Measurements from ENCODE around the gene TMCC3.

The TMCC3 gene

DNA sequence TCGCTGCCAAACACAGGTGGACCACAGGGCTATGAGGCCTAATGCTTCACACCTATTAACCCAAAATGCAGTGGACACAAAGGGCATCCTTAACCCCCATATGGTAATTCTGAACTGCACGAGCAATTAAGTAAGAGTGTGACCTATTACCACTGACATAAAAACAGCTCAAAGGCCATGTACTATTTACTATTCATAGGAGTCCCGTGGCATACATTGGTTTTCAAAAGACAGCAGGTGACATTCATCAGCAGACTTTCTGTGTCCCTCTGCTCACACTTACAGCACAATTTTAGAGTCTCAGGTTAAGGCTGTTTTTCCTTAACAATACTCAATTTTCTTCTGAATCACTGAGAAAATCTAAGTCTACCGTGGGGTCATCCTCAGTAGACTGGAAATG lies 23.1 kb upstream of the TMCC3 start:
- DNase-seq (ENCODE audit: low read depth in 2 of 2) = no peak

DNA sequence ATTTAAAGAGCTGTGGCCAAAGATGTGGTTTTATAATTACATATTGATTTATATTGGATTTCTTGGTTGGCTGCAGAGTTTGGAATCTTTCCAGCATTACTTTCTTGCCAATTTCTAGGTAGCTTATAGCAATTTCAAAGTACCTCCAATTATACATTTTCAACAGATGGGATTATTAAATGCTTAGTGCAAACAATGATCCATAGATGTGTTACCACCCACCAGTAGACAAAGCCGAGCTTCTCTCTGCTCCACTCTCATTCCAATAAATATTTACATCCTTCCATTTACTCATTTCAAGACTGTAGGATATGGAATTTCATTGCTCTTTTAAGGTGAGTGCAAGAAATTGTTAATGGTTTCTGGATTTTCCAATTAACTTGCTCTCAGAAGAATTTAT lies 21.6 kb upstream of the TMCC3 start:
- no peak for DNase-seq (ENCODE audit: low read depth in 2 of 2)

DNA sequence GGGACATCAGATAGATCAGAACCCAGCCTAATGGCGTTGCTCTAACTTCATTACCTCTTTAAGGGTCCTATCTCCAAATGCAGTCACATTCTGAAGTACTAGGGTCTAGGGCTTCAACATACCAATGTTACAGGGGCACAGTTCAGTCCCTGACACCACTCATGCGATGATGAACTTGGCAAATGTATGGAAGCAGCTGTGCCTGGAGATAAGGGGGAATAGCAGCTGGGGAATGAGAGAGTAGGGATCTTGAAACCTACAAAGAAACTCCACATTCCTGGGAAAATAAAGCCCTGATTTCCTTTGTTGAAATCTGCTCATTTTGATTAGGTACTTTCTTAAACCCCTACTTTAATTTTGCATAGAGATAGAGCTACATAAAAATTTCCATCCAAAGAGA lies 20.5 kb upstream of the TMCC3 start:
- DNase-seq (ENCODE audit: low read depth in 2 of 2) = no peak

DNA sequence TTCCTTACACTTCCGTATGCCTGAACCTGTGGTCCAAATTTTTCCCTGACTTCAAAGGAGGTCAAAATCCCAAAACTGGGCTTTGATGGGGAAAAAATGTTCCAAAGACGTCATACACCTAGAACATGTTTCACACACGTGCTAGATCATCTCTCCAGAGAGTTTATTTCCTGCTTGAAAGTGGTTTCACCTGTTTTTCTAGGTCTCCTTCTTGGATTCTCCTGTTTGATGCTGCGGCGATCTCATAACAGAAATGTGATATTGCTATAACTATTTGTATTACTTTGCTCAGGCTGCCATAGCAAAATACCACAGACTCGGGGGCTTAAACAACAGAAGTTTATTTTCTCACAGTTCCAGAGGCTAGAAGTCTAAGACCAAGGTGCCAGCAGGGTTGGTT lies 19.7 kb upstream of the TMCC3 start:
- DNase-seq (ENCODE audit: low read depth in 2 of 2) = no peak

DNA sequence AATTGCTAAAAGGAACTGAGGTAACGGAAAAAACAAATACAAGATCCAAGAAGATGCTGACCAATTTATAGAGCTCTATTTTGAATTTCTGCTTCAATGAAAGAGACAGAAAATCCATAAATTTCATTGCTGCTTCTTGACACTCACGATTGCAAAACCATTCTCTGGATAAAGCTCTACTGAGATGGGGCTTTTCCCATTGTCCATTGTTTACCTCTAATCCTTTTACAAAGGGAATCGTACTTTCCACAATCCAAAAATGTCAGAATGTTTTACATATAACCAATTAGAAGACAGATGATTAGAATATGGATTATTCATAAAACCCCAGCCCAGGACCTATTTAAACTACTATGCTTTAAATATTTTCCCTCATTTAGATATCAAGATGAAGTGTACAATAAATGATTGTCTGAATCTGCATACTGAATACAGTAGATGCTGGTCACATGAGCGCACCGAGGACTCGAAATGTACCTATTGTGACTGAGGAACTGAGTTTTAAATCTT lies 16.7 kb upstream of the TMCC3 start:
- DNase-seq (ENCODE audit: low read depth in 2 of 2) = no peak

DNA sequence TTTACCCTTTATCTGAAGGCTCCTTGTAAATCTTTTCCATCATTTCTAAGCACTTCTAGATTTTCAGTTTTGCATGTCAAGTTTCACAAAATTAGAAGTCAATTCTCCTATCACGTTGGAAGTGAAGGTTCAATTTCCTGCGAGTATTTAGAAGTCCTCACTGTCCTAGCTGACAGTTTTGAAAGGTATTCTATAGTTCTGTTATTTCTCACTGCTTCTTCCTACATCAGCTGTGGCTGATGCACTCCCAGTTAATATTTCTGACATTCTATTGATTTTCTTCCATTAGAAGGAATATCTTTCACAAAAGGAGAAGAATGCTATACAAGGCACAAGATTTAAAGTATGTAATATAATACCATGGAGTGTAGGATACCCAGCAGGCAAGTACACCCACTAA lies 15.8 kb upstream of the TMCC3 start:
- DNase-seq (ENCODE audit: low read depth in 2 of 2) = no peak

DNA sequence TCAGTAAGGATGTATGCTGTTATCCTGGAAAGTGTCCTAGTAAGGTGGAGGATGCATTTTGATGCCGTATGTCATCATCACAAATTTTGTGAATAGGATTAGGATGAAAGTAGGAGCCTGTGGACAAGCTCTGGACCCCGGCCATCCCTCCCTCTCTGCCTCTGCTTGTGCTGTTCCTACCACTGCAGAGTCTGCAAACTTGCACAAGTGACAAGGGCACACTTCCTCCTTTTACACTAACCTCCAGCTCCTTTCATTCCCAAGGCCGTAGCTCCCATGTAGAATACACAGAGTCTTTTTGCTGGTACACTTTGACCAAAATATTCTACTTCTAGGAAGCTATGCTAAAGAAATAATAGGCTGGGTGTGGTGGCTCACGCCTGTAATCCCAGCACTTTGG lies 13.3 kb upstream of the TMCC3 start:
- no peak for DNase-seq (ENCODE audit: low read depth in 2 of 2)

DNA sequence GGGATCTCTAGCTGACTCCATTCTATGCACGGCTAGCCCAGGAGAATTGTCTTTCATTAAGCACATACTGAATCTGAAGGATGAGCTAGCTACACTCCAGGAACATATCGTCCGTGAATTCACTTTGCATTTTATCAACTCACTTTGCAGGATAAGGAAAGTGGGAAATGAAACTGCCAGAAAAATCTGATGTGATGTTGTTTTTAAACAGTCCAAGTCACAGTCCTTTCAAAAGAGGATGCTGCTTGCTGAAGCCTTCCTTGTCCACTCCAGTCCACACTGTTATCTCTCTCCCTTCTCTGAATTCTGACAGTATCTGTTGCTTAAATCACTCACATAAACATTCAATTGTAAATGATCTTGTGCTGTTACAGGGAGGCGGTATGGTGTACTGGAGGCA lies 12.7 kb upstream of the TMCC3 start:
- no peak for DNase-seq (ENCODE audit: low read depth in 2 of 2)

DNA sequence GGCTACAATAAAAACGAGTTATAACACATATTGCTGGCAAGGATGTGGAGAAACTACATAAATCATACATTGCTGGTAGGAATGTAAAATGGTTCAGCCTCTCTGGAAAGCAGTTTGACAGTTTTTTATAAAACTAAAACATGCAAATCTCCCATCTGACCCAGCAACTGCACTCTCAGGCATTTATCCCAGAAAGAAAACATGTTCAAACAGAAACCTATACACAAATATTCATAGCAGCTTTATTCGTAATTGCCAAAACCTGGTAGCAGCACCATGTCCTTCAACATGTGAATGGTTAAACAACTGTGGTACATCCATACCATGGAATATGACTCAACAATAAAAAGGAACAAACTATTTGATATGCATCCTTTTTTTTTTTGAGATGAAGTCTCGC lies 10.1 kb upstream of the TMCC3 start:
- no peak for DNase-seq (ENCODE audit: low read depth in 2 of 2)

DNA sequence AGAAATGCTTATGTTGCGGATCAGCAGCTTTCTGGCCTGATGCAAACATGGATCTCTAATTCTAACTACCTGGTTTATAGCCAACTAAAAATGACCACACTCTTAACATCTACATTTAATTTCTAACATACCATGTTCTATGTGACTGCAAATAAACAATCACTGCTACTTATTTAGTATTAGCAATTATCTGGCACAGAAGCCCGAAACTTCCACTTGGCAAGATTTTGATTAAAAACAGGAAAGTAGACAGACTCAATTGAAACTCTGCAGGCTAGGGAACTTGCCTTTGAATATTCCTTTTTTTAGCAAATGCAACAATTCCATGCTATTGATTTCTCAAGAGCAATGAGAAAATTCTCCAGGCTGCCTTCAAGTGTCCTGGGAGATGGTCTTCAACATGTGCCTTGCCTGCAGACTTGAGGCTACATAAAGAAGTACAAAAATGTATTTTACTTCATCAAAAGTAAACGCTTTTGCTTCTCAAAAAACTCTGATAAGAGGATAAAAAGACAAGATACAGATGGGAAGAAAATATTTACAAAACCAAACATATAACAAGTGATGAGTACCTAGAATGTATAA lies 9.1 kb upstream of the TMCC3 start:
- no peak for DNase-seq (ENCODE audit: low read depth in 2 of 2)

DNA sequence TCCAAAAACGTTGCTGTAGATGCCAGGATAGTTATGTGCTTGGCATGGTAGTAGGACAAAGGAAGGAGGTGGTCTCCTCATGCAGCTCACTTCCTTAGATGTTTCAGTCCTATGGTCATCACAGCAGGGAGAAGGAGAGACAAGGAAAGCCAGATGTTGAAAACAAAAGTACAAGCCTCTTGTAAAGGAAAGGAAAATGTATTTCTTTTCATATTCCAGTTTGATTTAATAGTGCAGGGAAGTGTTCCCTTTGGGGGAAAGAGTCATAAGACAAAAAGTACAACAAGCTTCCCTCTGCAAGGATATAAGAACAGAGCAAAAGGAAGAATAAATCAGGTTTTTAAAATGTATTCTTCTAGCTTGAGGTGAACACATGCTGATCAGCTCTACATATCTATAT lies 8.6 kb upstream of the TMCC3 start:
- DNase-seq (ENCODE audit: low read depth in 2 of 2) = no peak

DNA sequence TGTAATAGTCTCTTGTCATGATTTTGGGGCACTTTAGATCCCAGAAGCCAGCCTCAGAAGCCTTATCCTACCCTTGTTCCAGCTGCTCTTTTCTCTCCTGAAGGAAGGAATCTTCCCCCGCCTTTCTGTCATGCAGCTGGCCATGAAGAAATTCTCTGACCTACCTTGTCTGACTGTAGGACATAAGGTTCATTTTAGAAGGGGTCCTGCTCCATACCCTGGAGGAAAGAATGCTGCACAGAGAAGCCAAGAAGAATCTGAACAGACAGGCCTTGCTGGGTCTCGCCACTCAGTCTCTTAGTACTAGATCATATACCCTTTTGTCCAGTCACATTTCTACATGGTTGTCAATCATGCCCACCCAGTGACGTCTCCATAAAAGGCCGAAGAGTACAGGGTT lies 6.2 kb upstream of the TMCC3 start:
- DNase-seq (ENCODE audit: low read depth in 2 of 2) = no peak

DNA sequence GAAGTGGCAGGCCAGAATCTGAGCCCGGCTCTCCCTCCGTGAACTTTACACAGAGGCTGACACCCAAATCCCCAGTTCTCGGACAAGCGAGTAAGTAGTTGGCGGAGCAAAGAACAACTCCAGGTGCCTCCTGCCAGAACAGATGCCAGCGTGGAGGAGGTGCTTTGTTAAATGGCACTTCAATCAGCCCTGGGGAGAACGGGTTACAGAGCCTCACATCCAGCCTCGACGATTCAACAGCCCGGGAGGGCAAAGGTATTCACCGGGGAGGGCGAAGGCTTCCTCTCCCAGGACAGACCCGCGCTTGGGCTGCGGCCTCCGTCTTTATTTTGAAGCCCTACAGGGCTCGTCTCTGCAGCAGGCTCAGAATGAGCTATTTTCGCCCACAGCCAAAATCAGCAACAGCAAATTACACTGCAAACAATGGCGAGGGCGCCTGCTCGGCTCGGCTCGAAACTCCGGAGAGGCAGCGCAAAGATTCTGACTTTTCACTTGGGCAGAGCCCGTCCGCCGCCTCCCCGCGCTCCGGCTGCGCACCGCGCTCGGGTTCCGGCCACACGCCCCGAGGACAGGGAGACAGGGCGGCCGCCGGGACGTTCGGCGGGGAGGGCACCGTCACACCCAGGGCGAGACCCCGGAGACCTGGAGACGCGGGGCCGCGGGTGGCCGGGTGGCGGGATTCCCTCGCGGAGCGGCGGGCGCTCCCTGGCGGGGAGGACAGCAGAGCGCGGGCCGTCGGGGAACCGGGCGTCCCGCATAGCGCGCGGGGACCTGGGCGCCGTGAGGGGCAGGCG lies 811 bp downstream of the TMCC3 start:
- no peak for DNase-seq (ENCODE audit: low read depth in 2 of 2)

DNA sequence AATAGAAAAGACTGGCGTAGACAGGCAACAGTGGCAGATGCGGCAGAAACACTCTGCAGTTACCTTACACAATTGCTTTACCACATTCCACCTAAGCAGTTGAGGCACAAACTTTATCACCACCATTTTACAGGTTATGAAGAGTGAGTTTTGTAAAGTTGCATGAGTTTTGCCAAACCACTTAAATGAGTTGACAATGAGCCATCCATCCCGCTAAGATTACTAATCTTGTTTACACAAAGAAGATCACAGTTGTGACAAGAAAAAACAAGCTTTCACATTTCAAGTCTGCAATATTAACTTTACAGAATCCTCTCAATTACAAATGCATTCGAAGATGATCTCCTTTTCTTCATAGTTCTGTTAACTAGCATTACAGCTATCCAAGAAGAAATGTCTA lies 1.8 kb downstream of the TMCC3 start:
- DNase-seq (ENCODE audit: low read depth in 2 of 2) = no peak

DNA sequence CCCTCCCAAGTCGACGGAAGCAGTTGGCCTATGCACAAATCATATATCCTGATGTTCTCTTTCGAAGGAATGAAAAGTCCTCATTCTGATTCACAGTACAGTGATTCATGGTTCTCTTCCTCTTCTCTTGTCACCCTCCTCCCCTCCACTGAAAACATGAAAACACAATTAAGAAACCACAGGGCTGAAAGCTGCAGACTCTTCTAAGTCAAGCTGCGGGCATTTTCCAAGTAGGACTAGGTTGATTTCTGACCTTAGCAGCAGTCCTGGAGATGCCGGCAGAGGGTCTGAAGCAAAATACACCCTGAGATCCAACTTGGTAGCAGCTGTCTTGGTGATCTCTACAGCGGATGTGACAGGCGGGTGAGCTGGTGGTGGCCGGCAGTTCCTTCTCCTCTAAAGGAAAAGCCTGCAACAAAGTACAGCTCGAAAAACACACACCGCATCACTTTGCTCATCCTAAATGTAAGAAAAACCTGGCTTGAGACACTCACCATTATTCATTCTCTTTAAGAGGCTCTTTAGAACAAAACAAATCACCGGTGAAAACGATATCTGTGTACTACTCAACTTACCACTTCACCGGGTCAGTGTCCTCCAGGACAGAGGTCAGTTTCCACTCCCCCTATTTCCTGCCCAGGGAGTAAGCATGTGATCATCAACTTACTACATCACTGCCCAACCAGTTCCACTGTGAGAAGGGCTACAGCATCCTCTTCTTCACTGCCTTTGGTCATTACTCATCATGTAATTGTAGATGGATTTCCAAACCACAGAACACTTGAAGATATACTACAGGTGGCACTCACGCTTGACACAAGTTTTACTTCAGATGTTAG lies 6.0 kb downstream of the TMCC3 start:
- DNase-seq (ENCODE audit: low read depth in 2 of 2) = no peak

DNA sequence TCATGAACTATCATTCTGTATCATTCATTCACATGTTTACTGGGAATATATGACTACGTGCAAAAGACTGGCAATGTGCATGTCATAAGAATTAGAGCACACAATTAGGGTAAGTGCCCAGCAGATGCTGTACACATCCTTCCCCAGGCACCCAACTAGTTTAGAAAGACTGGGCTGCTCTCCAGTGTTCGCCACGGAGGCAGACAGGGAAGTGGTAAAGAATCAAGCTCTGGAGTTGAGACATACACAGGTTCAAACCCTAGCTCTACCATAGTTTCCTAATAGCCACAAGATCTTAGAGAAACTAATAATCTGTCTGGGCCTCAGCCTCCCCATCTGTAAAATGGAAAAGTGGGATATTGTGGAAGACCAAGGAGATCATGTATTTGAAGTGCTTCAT lies 6.8 kb downstream of the TMCC3 start:
- no peak for DNase-seq (ENCODE audit: low read depth in 2 of 2)

DNA sequence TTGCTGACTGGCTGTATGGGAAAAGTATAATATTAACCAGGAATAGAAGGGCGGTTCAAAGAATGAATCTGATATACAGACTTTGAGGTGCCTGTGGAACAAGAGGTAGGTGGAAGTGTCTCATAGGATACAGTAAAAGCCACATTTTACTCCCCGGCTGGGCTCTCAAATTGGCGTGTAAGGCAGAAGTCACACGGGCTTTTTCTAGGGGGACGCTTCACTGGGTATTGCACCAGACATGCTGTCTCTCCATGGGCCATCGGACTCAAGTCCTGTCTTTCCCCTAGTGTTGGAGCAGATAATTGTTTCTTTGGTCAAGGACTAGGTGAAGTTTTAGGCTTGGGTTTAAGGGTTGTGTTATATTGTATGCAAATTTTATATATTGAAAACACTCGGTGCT lies 9.1 kb downstream of the TMCC3 start:
- DNase-seq (ENCODE audit: low read depth in 2 of 2) = no peak

DNA sequence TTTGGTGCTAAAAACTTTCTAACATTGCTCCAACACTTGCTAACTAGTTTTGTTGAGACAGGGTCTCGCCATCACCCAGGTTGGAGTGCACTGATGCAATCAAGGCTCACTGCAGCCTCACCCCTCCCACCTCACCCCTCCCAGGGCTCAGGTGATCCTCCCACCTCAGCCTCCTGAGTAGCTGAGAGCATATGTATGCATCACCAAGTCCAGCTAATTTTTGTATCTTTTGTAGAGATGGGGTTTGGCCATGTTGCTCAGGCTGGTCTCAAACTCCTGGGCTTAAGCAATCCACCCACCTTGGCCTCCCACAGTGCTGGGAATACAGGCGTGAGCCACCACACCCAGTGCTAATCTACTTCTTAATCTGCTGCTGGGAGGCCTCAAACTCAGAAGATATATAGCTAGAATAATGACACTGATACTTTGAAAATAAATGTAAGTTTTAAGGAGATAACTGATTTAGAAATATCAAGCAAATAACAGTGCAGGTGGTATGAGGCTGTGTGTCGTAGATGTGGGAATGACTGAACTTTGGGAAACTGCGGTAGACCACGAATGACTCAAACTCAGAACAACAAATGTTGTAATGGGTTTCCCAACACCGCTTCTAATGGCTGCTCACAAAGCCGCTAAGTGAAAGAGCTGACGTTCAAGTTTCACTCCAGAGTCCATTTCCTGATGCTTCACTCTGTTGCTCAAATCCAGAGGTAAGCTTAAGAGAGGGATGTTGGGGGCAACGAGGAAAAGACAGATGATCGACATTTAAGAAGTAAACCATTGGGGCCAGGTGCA lies 10.0 kb downstream of the TMCC3 start:
- DNase-seq (ENCODE audit: low read depth in 2 of 2) = no peak

DNA sequence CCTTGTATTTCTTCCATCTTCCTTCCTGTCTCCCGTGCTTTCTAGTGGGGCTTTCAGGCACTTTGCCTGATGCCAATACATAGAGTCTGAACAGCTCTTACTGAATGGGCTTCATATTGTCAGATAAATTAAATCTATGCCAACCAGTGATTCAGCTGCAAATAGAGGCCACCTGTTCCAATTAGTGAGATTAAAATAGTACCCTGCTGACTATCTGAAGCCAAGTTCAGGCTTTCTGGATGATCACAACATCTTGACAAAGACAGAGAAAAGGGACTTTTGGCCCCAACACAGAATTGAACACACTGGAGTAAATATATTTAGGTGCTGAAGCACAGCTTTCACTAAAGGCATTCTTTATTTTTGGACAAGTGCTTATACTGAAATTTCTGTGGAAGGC lies 11.8 kb downstream of the TMCC3 start:
- no peak for DNase-seq (ENCODE audit: low read depth in 2 of 2)

DNA sequence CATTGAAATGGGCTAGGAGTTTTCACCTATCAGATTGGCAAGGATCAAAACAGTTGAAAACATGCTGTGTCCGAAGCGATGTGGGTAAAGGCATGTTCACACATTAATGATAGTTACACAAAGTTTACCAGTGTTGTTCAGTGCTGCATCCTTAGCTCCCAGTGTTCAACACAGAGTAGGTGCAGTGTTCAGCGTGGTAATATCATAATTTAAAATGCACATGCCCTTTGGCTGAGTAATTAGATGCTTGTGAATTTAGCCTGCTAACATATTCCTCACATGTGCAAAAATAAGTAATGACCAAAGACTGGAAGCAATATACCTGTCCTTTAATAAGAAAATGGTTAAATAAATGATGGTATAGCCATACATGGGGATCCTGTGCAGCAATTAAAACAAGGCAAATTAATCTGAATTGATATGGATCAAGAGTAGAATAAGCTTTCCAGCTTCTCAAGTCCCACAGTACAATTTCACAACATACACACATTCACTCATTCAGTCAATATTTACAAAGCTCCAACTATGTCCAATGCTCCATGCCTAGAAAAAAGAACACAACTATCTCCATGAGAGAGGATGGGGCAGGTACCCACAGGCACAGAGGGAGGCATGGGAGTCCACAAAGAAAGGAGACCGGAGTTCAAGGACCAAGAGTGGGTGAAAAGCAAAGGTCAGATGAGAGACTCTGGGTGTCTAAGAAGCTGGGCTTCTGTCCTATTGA lies 12.8 kb downstream of the TMCC3 start:
- no peak for DNase-seq (ENCODE audit: low read depth in 2 of 2)

DNA sequence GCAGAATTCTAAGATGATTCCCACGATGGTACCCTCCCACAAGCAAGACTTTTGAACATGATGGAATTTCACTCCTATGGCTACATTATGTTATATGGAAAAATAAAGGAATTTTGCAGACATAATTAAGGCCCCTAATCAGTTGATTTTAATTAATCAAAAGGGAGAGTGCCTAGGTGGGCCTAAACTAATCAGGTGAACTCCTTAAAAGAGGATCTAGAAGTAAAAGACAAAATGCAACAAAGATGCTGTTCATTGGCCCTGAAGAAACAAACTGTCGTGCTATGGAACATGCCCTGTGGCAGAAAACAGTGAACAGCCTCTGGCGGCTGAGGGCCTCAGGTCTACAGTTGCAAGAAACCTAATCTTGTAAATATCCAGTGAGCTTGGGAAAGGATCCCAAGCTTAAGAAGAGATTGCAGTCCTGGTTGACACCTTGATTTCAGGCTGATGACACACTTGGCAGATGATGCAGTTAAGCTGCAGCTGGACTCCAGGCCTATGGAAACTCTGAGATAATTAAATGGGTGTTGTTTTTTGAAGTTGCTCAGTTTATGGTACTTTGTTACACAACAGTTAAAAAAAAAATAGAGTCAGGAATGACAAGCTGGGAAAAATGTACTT lies 13.8 kb downstream of the TMCC3 start:
- no peak for DNase-seq (ENCODE audit: low read depth in 2 of 2)
